K562 (cell line): ENCODE data around the gene ZNF77. TPM values are rescaled to one million over a fixed set of nuclear protein-coding genes. Genes with fewer than 3 reads are reported as not detected.

Experiments used
- ATAC-seq: fragments of 200-7000 bp; cut with Tn5 transposase; 3 replicates; pipeline ENCODE4 v1.9.1; 2020; ENCODE audit warnings: moderate library complexity
- BruUV-seq: library from RNA; stranded (reverse); fragments of 400-500 nt; replicated peaks from 2 replicates; lab custom pipeline; 2021; lab: Mats Ljungman, UMichigan
- CTCF ChIA-PET: fragments of 300-600 bp; formaldehyde crosslinking; extraction: SDS; loops from one replicate; lab custom pipeline; 2021; ENCODE audit warnings: low intra/inter-chr PET ratio; lab: Yijun Ruan, JAX
- POLR2A ChIA-PET: fragments of 300-600, 350-650 bp; sonication (Branson Sonifier 250); formaldehyde crosslinking; extraction: SDS; loops from one replicate; lab custom pipeline; 2021; ENCODE audit warnings: antibody characterized with exemption, inconsistent platforms; lab: Yijun Ruan, JAX
- DNase-seq, 4 experiments: peaks; one replicate each; pipeline versions ENCODE4 v3.0.0 to v3.0.0-alpha.2; 2011 to 2018; ENCODE audit warnings: low spot score in 3 of 4, mixed read lengths in 3 of 4; ENCODE audit errors: extremely low read depth in 1 of 4
- FAIRE-seq: peaks from 2 replicates; lab custom pipeline; 2011; peaks lifted over from hg19 to GRCh38; lab: Jason Lieb, UNC
- H2AFZ ChIP-seq: 2 replicates; pipeline ENCODE4 v1.6.0; 2011; ENCODE audit warnings: low read depth, low read length, control low read depth, inconsistent platforms
- H3K27ac ChIP-seq: fragments of 200-600 bp; 3 replicates; pipeline ENCODE4 v1.8.0; 2011; ENCODE audit warnings: low read depth, mild to moderate bottlenecking, control low read depth, inconsistent platforms, low read length, moderate library complexity, mixed read lengths; ENCODE audit errors: extremely low read depth
- H3K27me3 ChIP-seq, 2 experiments: fragments of 300-600 bp in 1 of 2; 2 replicates in 1 of 2; 3 replicates in 1 of 2; pipeline versions ENCODE4 v1.6.0 to v1.8.0; 2011; ENCODE audit warnings: inconsistent platforms in 2 of 2, low read length in 2 of 2, mild to moderate bottlenecking in 1 of 2, mixed read lengths in 1 of 2, moderate library complexity in 1 of 2; ENCODE audit not compliant: control insufficient read depth in 2 of 2, insufficient read depth in 2 of 2
- H3K36me3 ChIP-seq: fragments of 300-600 bp; 3 replicates; pipeline ENCODE4 v1.8.0; 2011; ENCODE audit warnings: mild to moderate bottlenecking, low read length, inconsistent platforms; ENCODE audit not compliant: control insufficient read depth, insufficient read depth
- H3K4me1 ChIP-seq, 2 experiments: fragments of 200-600 bp in 1 of 2; replicated peaks in 1 of 2; 2 replicates in 1 of 2; 3 replicates in 1 of 2; pipeline versions ENCODE4 v1.5.1 to v1.8.0; 2011; ENCODE audit warnings: inconsistent platforms in 2 of 2, low read length in 2 of 2, mild to moderate bottlenecking in 1 of 2, mixed read lengths in 1 of 2, moderate library complexity in 1 of 2; ENCODE audit not compliant: control insufficient read depth in 2 of 2, insufficient read depth in 2 of 2
- H3K4me2 ChIP-seq: 2 replicates; pipeline ENCODE4 v1.6.1; 2011; ENCODE audit warnings: low read length, control low read depth, inconsistent platforms, mixed read lengths; ENCODE audit not compliant: insufficient read depth
- H3K4me3 ChIP-seq: fragments of 200-600 bp; sonication (generic), shearing (Covaris generic); 2 replicates; pipeline ENCODE4 v1.5.1; 2016; ENCODE audit warnings: control low read depth, inconsistent platforms
- H3K79me2 ChIP-seq: fragments of 200-600 bp; 3 replicates; pipeline ENCODE4 v1.8.0; 2011; ENCODE audit warnings: low read length, inconsistent platforms; ENCODE audit not compliant: control insufficient read depth, insufficient read depth
- H3K9ac ChIP-seq, 2 experiments: 2 replicates each; pipeline versions ENCODE4 v1.6.0 to v1.6.1; 2011; ENCODE audit warnings: low read depth in 2 of 2, low read length in 2 of 2, control low read depth in 1 of 2, inconsistent platforms in 1 of 2, mild to moderate bottlenecking in 1 of 2, mixed read lengths in 1 of 2; ENCODE audit not compliant: insufficient read depth in 1 of 2
- H3K9me1 ChIP-seq: one replicate; pipeline ENCODE4 v1.6.0; 2011; ENCODE audit warnings: inconsistent platforms, mild to moderate bottlenecking, low read length, moderate library complexity; ENCODE audit not compliant: control insufficient read depth, insufficient read depth
- H3K9me3 ChIP-seq: replicated peaks from 2 replicates; pipeline ENCODE4 v1.5.1; 2011; ENCODE audit warnings: low read depth, low read length, inconsistent platforms; ENCODE audit not compliant: control insufficient read depth, insufficient read depth
- H4K20me1 ChIP-seq: replicated peaks from 2 replicates; pipeline ENCODE4 v1.6.1; 2011; ENCODE audit warnings: low read length, inconsistent platforms, mixed read lengths; ENCODE audit not compliant: control insufficient read depth, insufficient read depth
- ATF7 ChIP-seq: fragments of 450-650 bp; IDR thresholded peaks from 2 replicates; pipeline ENCODE4 v1.7.1; 2014; ENCODE audit warnings: mild to moderate bottlenecking, moderate library complexity
- CREB1 ChIP-seq, 2 experiments: sonication (generic) in 1 of 2; formaldehyde crosslinking in 1 of 2; IDR thresholded peaks; 2 replicates each; pipeline versions ENCODE4 v1.6.1 to v1.8.0; 2012 to 2022; ENCODE audit warnings: inconsistent platforms in 1 of 2, mild to moderate bottlenecking in 1 of 2, missing genetic modification reagents in 1 of 2, moderate library complexity in 1 of 2
- CREM ChIP-seq: IDR thresholded peaks from 2 replicates; pipeline ENCODE4 v1.6.1; 2014; ENCODE audit warnings: antibody characterized with exemption, low read depth
- DMBX1 ChIP-seq: fragments of 250-450 bp; sonication (Bioruptor Pico); IDR thresholded peaks from 2 replicates; pipeline ENCODE4 v1.8.0; 2022; ENCODE audit warnings: inconsistent platforms, mild to moderate bottlenecking, moderate library complexity, borderline replicate concordance
- ELF2 ChIP-seq: fragments of 250-450 bp; sonication (Bioruptor Pico); IDR thresholded peaks from 2 replicates; pipeline ENCODE4 v1.5.0; 2021; ENCODE audit warnings: mild to moderate bottlenecking
- GABPA ChIP-seq: fragments of 200-800 bp; sonication (Bioruptor generic); conservative IDR thresholded peaks from 2 replicates; pipeline ENCODE4 v1.6.1; 2016; ENCODE audit warnings: low read depth, missing genetic modification characterization, missing compliant biosample characterization
- GATAD2A ChIP-seq: fragments of 450-650 bp; IDR thresholded peaks from 2 replicates; pipeline ENCODE4 v1.6.1; 2017
- POU5F1 ChIP-seq: fragments of 150-350 bp; IDR thresholded peaks from 2 replicates; pipeline ENCODE4 v1.6.1; 2014; ENCODE audit warnings: borderline replicate concordance, low read length, low read depth, mild to moderate bottlenecking; ENCODE audit not compliant: partially characterized antibody
- RCOR1 ChIP-seq, 2 experiments: IDR thresholded peaks; 2 replicates each; pipeline ENCODE4 v1.6.1; 2012; ENCODE audit warnings: low read depth in 2 of 2, low read length in 2 of 2, borderline replicate concordance in 1 of 2, improper control_type of control experiment in 1 of 2
- ZNF134 ChIP-seq: fragments of 250-450 bp; sonication (Bioruptor Pico); conservative IDR thresholded peaks from 2 replicates; pipeline ENCODE4 v1.4.0; 2020
- ZNF146 ChIP-seq: IDR thresholded peaks from one replicate; pipeline ENCODE4 v1.6.1; 2018; ENCODE audit warnings: missing compliant biosample characterization; ENCODE audit not compliant: unreplicated experiment
- ZNF589 ChIP-seq: fragments of 200-800 bp; sonication (Bioruptor generic); IDR thresholded peaks from 2 replicates; pipeline ENCODE4 v1.6.1; 2016; ENCODE audit warnings: low read depth, missing genetic modification characterization, missing compliant biosample characterization
- WGBS: fragments of 100-300 bp; shearing (Covaris generic); methylation state at CpG from one replicate; pipeline ENCODE4 v1.1.6; 2016; ENCODE audit warnings: low coverage, mixed read lengths; ENCODE audit not compliant: insufficient coverage; ENCODE audit errors: missing lambda C conversion rate; 5-methylcytosine and 5-hydroxymethylcytosine counted together
- in situ Hi-C: fragments of 300-500 bp; cut with MboI; formaldehyde crosslinking; loops from 4 replicates; pipeline ENCODE4 v1.15.0; 2018; ENCODE audit warnings: inconsistent platforms, mixed read lengths
- intact Hi-C: fragments of 100-400 bp; cut with micrococcal nuclease; formaldehyde crosslinking; loops from 2 replicates; pipeline ENCODE4 v1.14.2; 2022
- polyA plus RNA-seq, 8 experiments: library from polyadenylated mRNA; depleted of rRNA in 4 of 8; stranded (reverse) in 5 of 8; unstranded in 3 of 8; fragments of >200 nt; fragmentation: Nextera tagmentation in 2 of 8; fragmentation: Illumina TruSeq in 1 of 8; extraction: Ambion mirVana in 2 of 8; extraction: Trizol in 1 of 8; gene quantifications; 2 replicates each; pipeline versions ENCODE4 v1.2.1 to v1.2.3, GENCODE V29; 2011 to 2014; ENCODE audit warnings: inconsistent platforms in 1 of 8, missing spikeins in 1 of 8
- total RNA-seq, 7 experiments: library from RNA; depleted of rRNA in 6 of 7; stranded (reverse); fragments of >200 nt in 6 of 7; fragmentation: Illumina TruSeq in 2 of 7; extraction: Trizol in 2 of 7; gene quantifications; 2 replicates each; pipeline versions ENCODE4 v1.2.1 to v1.2.3, GENCODE V29; 2011 to 2021; ENCODE audit warnings: low replicate concordance in 1 of 7
- TF ChIP-seq, protein P1 (sequence below): fragments of 250-450 bp; sonication (Bioruptor Pico); IDR thresholded peaks from 2 replicates; pipeline ENCODE4 v1.8.0; 2021; ENCODE audit warnings: borderline replicate concordance, mild to moderate bottlenecking, moderate library complexity; ENCODE audit not compliant: poor library complexity, severe bottlenecking
- TF ChIP-seq, protein P2 (sequence below): sonication (generic); formaldehyde crosslinking; IDR thresholded peaks from 2 replicates; pipeline ENCODE4 v1.4.0; 2020; ENCODE audit warnings: mild to moderate bottlenecking, missing genetic modification reagents

The ZNF77 gene
- total and polyA plus RNA-seq, 9 of the 15 experiments (the other 6 are each of a cell fraction or from before 2014, with no cell fraction given), result 4.3 to 14.5 (median 7.7) TPM

DNA sequence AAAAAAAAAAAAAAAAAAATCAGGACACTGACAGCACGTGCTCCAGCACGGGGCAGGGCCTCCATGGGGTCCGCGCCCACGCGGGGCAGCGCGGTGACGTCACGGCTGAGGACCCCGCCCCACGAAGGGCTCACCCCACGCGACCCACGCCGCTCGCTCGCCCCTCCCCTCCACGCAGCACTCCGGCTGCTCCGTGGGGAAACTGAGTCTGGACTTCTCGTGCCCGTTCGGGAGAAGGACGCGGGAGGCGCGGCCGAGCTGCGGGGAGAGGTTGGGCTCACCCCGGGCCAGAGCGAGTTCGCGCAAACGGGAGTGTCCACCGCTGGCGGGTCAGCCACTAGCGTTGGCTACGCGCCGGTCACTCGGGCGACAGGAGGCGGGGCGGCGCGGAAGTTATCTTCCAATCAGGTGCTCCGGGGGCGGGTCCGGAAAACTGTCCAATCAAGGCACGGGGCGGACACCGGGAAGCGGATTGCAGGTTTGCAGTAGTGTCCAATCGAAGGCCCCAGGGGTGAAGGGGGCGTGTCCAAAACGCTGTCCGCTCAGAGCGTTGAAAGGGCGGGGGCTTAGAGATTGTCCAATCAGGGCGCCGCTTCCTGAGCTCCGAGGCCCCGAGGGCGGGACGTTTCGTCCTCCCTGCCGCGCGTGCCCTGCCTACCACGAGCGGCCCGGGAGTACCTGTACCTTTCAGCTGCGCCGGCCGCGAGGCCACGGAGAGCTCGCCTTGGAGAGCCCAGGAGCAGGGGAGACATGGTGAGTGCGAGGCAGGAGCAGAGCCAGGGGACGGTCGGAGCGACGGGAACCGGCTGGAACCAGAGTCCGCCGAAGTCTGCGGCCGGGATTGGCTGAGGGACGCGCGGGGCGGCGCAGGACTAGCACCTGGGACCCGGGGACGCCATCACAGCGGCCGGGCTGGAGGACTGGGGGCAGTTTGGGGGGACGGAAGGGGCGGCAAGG, 44.2 kb downstream of the ZNF77 start, which contains the start of gene ZNF57:
Gene ZNF57, plus strand, starts transcription at position 633 of the 957 bp plus-strand sequence. Its CDS starts 118 bp downstream, at position 751.
- peak; percentile 98 for ATAC-seq
- intact Hi-C loops (loop anchor here (2.0 kb wide), 1 partner anchor 50 kb away; no protein-coding TSS in a partner anchor), in situ Hi-C loops (no loop called here)
- peak; percentile 99 for FAIRE-seq
- ChIA-PET POLR2A (interaction anchor here (0.7 to 1.4 kb wide), 10 partner anchors 8 to 291 kb away, joined by 3 to 5 read pairs (median 3); no protein-coding TSS in a partner anchor), CTCF (no interaction called here)
- Histone ChIP-seq H3K9ac (peak within 1 kb of the TSS; percentile 61 to 98), H3K27me3 (no peaks in the 10 kb centered on the region), H2AFZ (peak within 1 kb of the TSS; percentile 94), H3K9me1 (no peaks in the 10 kb centered on the region), H3K4me3 (peak within 1 kb of the TSS; percentile 60), H3K79me2 (peaks cover 40% of the 10 kb centered on the region), H3K27ac (peak within 1 kb of the TSS; percentile 71), H3K36me3 (peaks cover 8% of the 10 kb centered on the region; the same call in 1 of the 3 replicates), H3K4me2 (peak within 1 kb of the TSS; percentile 79), H4K20me1 (0 out of 2 replicates have a peak, but pooled peaks cover 4% of the 10 kb centered on the region), H3K9me3 (peaks cover 5% of the 10 kb centered on the region; the same call in 1 of the 2 replicates), H3K4me1 (peaks cover 6 to 23% of the 10 kb centered on the region in 2 experiments; a peak in 4 of 5 replicates)
- BruUV-seq, result no TSS peak
- DNase-seq, result peak; percentile 99
- WGBS, result 0% methylated on average over 69 of the region's 100 CpGs
- TF ChIP-seq ELF2 (CRISPR knock-in tag) (no peak), RCOR1 (IDR thresholded peaks at IDR 0.05; ENCODE audit: borderline replicate concordance in 1 of 2, low read depth in 2 of 2, low read length in 2 of 2) (no peak), DMBX1 (CRISPR knock-in tag) (peak; percentile 43), CREB1 (IDR thresholded peaks at IDR 0.05) (no peak; the same call in 1 of the 2 replicates), CREB1 (CRISPR knock-in tag; IDR thresholded peaks at IDR 0.05) (peak; percentile 89), ZNF146 (CRISPR knock-in tag) (no peak), GABPA (tag) (0 out of 2 replicates have a peak, but pooled peaks have one; percentile 9), ZNF589 (CRISPR knock-in tag) (no peak), POU5F1 (no peak), ZNF134 (no peak), CREM (peak; percentile 78), GATAD2A (peak; percentile 89; the same call in 1 of the 2 replicates), ATF7 (peak; percentile 86; the same call in 1 of the 2 replicates)
- TF ChIP-seq, protein P1, sequence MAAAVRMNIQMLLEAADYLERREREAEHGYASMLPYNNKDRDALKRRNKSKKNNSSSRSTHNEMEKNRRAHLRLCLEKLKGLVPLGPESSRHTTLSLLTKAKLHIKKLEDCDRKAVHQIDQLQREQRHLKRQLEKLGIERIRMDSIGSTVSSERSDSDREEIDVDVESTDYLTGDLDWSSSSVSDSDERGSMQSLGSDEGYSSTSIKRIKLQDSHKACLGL (CRISPR knock-in tag), result peak; percentile 24
- TF ChIP-seq, protein P2, sequence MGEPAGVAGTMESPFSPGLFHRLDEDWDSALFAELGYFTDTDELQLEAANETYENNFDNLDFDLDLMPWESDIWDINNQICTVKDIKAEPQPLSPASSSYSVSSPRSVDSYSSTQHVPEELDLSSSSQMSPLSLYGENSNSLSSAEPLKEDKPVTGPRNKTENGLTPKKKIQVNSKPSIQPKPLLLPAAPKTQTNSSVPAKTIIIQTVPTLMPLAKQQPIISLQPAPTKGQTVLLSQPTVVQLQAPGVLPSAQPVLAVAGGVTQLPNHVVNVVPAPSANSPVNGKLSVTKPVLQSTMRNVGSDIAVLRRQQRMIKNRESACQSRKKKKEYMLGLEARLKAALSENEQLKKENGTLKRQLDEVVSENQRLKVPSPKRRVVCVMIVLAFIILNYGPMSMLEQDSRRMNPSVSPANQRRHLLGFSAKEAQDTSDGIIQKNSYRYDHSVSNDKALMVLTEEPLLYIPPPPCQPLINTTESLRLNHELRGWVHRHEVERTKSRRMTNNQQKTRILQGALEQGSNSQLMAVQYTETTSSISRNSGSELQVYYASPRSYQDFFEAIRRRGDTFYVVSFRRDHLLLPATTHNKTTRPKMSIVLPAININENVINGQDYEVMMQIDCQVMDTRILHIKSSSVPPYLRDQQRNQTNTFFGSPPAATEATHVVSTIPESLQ, result 0 out of 2 replicates have a peak, but pooled peaks have one; percentile 24
